GM15510 (cell line): ENCODE results near the gene SERPINH1.

Experiments
- POLR2A ChIP-seq: IDR thresholded peaks from 3 replicates; pipeline ENCODE4 v1.6.1; 2011; ENCODE audit warnings: borderline replicate concordance; ENCODE audit not compliant: insufficient read length; ENCODE audit errors: extremely low read depth

SERPINH1 gene

DNA sequence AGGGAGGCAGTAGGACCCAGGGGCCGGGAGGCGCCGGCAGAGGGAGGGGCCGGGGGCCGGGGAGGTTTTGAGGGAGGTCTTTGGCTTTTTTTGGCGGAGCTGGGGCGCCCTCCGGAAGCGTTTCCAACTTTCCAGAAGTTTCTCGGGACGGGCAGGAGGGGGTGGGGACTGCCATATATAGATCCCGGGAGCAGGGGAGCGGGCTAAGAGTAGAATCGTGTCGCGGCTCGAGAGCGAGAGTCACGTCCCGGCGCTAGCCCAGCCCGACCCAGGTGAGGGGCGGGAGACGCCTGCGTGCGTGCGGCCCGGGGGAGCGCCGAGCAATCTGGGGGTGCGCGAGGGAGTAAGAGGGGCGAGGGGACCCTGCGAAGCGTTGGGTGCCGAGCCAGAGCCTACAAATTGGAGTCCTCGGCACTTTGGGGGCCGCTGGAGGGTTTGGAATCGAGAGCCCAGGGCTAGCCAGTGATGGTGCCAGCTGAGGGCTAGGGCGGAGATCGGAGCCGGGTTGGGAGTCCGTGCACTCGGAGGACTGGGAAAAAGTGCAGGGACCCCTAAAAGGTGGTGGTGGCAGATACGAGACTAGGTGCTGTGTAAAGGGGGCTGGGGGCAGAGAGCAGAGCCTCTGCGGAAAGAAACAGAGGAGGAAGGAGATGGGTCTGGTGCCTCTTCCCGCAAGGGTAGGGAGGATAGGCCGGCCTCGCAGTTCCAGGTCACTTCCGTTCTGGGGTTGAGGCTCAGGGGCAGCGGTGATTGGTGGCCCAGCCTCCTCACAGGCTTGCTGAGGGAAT is at the start of gene SERPINH1:
SERPINH1 (plus strand) TSS at position 206 of the 788 bp plus-strand sequence. CDS start 4,097 bp downstream, outside the sequence.
- peak; percentile 70 for TF ChIP-seq POLR2A

DNA sequence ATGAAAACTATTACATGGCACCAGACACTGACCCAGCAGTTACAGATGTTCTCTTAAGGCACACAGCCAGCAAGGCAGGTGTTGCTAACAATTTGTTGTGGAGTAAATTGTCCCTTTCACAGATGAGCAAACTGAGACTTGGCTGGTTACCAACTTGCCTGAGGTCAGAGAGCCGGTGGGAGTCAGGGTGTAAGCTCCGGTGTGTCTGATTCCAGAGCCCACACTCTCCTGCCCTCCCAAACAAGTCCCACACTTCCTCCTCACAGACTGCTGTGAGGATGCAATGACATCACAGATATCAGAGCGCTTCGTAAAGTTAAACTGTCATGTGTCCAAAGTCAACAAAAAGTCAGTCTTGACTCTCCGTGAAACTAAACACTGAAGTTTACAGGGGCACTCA is 48.8 kb upstream of the SERPINH1 start:
- TF ChIP-seq POLR2A: no peak

DNA sequence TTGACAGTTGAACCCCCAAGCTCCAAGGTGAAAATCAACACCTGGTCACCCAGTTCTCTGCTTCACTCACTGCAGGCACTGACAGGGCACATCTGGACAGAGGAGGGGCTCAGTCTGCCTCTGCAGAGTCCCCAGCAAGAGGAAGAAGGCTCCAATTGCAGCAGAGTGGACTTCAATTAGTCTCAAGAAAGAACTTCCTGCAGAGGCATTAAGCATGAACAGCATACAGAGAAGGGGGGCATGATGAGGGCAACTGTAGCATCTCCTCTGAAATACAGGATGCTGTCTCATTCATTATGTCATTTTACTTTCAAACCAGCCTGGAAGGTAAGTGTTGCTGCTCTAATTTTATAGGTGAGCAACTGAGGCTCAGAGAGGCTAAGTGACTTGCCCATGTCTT is 47.5 kb upstream of the SERPINH1 start:
- no peak for TF ChIP-seq POLR2A

DNA sequence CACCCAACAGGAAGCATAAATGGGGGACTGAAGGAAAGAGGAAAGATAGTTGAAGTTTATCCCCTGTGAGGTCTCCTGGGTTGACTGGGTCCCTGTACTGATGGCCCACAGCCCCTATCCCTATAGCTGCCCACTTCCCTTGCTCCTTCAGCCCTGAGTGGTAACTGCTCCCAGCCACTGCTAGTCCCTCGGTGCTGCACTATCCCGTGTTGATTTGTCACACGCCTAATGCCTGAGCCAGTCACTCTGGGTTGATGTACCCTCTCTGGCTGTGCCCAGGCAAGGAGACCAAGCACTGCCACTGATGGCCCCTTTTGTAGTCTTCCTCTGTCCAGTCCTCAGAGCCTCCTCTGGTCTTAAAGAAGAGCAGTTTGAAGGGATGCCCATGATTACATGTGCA is 45.9 kb upstream of the SERPINH1 start:
- no peak for TF ChIP-seq POLR2A

DNA sequence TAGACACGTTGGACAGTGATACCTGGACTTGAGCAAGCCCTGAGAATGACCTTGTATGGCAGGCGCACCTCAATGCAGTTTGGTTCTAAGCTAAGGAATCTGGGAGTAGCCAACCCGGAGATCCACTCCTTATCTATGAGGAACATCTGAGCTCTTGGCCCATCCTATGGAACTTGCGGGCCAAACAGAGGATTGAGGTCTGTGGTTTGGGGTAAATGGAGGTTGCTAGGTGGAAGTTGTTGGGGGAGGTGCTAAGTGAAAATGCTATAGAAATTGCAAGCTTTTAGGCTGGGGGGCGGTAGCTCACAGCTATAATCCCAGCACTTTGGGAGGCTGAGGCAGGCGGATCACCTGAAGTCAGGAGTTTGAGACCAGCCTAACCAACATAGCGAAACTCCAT is 45.2 kb upstream of the SERPINH1 start:
- no peak for TF ChIP-seq POLR2A

DNA sequence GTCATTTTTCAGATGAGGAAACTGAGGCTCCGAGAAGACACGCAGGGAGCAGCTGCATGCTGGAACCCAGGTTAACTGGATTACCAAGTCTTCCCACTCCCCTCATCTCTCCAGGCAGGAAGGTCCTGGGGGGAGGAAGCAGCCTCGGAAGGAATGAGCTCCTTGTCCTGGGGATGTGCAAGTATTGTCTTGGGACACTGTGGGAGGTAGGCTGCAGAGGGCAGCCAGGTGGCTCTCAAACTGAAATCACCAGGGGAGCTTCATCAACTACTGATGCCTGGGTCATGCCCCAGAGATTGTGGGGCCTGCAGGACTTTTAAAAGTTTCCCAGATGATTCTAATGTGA is 43.9 kb upstream of the SERPINH1 start:
- TF ChIP-seq POLR2A: no peak

DNA sequence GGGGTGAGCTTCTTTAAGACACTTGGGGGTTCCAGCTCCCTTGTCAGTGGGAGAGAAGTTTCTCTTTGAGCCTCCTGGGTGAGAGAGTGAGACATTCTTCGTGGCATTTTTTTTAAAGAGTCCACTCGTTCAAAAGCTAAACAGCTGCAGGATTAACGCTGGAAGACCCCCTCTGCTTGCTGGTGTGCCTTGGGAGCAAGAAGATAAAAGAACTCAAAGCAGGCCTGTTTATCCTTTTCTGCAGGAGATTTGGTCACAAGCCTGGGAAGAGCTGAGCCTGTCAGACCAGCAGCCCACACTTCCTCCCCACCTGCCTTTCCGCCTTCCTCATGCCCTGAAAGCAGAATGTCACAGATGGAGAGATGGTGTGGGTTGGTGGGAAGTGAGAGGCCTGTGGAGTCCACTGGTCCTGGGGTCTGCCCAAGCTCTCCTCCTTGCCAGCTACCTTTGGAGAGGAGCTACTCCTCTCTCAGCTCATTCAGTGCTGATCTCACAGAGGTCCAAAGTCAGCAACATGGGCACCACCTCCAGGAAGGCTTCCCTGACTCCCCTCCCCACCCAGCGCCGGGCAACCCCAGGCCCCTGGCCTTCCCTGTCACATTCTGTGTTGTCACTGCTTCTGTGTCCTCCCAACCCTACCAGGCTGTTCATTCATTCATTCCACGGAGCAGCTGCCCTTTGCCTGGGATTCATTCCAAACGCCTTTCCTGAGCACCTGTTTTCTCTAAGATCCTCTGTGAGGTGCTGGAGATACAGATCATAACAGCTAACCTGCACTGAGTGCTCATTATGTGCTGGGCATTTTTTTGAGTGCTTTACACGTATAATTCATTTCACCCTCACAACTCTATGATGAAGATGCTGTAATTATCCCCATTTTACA is 43.0 kb upstream of the SERPINH1 start:
- TF ChIP-seq POLR2A: no peak

DNA sequence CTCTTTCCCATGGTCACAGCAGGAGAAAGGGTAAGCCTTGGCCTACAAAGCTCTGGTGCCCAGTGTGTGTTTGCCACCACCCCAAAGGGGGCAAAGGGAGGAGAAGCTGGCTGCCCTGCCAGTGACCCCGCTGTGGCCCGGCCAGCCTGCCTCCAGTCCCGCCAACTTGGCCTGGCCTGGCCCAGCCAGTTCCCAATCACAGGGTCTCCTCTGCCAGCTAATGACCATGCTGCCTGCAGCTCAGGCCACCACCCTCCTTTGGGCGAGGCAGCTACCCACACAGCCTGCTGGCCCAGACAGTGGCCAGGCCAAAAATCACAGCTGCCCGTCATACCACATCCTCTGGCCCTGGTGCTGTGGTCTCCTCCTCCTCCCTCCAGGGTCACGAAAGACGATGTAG is 41.4 kb upstream of the SERPINH1 start:
- TF ChIP-seq POLR2A: no peak

DNA sequence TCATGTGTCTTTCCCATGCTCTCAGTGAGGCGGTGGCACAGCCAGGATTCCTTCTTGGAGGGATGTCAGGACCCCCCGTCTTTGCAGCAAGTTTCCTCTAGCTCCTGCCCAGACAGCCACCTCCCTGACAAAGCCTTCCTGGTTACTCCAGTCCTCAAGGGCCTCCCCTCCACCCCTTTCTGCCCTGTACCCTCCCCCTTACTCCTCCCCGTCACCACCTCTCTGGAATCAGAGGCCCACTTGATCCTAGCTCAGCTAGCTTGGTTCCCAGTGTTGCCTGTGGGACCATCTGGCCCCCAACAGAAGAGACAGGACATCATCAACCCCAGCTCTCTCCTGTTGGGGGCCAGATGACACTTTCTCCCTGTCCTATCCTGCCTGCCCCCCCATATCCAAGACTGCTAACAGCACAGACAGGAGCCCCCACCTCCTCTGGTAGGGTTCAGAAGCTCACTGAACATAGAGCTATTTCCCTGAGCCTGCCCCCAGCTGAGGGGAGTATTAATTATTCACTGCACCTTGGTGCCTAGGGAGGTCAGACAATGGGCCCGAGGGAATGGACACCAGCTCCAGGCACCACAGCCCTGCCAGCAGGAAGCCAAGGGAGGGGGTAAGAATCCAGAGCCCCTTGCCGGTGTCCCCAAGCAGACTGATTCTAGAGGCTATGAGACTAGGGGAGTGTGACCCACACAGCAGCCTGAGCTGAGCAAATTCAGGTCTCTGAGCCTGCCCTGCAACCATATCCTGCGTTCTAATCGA is 39.6 kb upstream of the SERPINH1 start:
- TF ChIP-seq POLR2A: no peak

DNA sequence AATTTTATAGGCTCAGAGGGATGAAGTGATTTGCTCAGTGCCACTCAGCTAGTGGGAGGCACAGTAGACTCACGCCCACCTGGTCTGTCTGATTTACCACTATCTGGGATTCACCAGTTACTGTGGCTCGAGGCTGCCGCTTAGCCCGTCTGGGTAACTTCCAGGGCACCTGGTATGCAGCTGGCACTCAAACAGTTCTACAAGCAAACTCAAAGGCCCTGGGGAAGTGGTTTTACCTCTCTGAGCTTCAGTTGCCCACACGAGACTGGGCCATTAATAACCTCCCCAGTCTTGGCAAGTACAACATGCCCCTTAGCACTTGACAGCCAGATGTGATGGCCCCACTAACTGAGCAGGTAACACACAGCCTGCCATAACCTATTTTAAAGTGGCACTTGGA is 38.9 kb upstream of the SERPINH1 start:
- TF ChIP-seq POLR2A: no peak

DNA sequence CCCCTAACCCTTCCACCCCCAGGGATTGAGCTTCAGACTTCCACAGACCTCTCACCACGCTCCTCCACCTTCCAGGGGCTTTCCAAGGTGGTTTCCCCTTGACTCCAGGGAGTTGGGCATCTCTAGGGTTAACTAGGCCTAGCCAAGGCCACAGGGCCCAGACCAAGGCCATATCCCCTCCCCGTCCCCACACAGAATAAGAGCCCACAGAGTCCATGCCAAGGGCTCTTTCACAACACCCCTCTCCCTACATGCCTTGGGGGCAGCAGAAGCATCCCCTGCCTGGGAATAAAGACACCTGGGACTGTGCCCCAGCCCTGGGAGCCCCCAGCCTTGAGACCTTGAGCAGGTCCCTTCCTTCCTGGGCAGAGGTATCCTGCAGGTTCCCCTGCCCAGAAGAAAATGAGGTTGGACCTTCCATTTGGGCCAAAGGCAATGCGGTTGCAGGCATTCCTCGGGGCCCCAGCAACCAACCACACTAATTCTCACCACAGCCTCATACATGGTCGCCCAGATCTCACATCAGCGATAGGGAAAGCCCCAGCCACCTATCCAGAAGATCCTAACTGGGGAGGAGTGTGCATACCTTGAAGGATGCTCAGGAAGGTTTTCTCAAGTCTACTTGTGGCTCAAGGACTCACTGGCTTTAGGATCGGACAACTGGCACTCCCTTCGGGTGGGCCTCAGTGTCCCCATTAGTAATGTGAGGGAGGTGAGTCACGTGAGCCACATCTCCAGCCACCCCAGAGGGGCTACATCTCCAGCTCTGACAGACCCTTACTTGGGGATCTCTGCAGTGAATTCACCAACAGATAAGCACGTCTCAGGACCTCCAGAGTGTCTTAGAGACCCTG is 38.0 kb upstream of the SERPINH1 start:
- TF ChIP-seq POLR2A: no peak

DNA sequence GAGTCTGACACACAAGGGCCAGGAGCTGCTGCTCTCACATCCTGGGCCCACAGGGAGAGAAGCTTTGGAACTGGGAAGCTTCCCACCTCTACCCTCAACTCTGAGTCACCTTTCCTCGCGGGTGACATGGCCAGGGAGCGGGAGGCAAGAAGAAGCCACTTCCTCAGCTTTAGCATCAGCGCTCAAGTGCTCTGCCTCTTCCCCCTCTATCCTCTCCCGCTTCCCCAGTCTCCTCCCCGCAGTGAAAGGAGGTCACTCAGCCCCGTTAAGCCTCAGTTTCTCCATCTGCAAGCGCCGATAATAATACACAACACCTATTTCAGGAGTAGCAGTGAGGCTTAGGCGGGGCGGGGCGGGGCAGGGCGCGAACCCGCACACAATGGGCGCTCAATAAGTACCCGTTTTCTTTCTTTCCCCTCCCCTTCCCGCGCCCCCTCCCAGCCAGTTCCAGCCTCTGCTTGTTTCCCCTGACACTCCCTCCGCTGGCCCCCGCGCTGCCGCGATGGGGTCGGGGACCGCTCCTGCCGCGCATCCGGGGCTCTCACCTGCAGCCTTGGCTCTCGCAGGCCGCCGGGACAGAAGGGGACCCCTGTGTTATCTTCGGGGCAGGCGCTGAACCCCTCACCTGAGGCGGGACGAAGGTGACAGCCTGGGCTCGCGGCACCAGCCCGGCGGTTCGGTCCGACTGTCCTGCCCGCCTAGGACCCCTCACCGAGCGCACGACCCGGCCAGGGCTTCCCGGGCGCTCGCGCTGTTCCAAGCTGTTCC is 37.2 kb upstream of the SERPINH1 start:
- TF ChIP-seq POLR2A: no peak

DNA sequence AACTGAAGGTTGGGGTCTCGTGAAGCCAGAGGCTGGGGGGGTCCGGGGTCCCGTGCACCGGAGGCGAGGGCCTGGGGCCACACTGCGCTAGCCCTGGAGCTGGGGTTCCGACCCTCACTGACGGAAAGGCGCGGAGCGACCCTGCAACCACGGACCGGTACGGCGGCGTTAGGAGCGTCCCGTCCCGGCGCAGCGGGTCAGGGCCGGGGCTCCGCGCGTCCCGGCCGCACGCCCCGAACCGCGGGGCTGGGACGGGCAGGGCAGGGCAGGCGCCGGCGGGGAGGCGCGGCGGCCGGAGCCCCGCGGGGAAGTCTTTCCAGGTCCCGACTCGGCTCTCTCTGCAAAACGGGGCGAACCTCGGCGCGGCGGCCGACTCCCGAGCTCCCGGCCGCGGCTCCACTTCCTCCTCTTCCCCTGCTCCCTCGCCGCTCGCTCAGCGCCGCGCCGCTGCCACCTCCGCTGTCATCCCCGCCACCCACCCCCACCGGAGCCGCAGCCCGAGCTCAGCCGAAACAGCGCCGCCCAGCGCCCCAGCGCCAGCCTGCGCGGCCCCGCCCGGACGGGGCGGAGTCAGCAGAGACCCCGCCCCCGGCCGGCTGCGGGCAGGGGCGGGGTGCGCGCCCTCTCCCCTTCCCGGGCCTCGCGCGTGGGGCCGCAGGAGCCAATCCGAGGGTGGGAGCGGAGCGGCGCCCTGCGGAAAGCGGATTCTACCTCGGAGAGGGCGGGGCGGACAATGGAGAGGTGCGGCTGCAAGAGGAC is 36.4 kb upstream of the SERPINH1 start, which contains the start of gene GDPD5:
GDPD5 (minus strand) TSS at position 509 of the 759 bp plus-strand sequence. CDS start 48,206 bp downstream, outside the sequence.
- peak; percentile 49 for TF ChIP-seq POLR2A
